Effector memory CD8-positive, alpha-beta T cell (primary cell): Measurements from ENCODE around the gene TBC1D5.
"Not testable (repeated sequence)": the region's sequence is repeated elsewhere in the genome, so short reads cannot be mapped to it uniquely, and the experiment has no call there.

Source experiments
- ATAC-seq: fragments of 150-1000 bp; cut with Tn5 transposase; replicated peaks from 2 replicates; pipeline ENCODE4 v1.10.0; 2021; ENCODE audit warnings: mild to moderate bottlenecking, moderate library complexity
- DNase-seq, 3 experiments: peaks; one replicate each; pipeline ENCODE4 v3.0.0; 2021
- H3K27ac Mint-ChIP-seq, 2 donors: one replicate each; pipeline ENCODE4 v1.8.0; 2022; ENCODE audit warnings: mild to moderate bottlenecking in 2 of 2, mixed read lengths in 2 of 2, moderate library complexity in 2 of 2
- H3K27me3 Mint-ChIP-seq, 2 donors: one replicate each; pipeline ENCODE4 v1.8.0; 2022; ENCODE audit warnings: mixed read lengths in 2 of 2
- H3K36me3 Mint-ChIP-seq: one replicate; pipeline ENCODE4 v1.8.0; 2022; ENCODE audit warnings: mild to moderate bottlenecking, moderate library complexity, mixed read lengths; ENCODE audit not compliant: insufficient read depth
- H3K4me1 Mint-ChIP-seq, 2 donors: one replicate each; pipeline ENCODE4 v1.8.0; 2022; ENCODE audit warnings: low read depth in 2 of 2, mixed read lengths in 2 of 2
- H3K4me3 Mint-ChIP-seq, 2 donors: one replicate each; pipeline ENCODE4 v1.8.0; 2022; ENCODE audit warnings: mild to moderate bottlenecking in 2 of 2, mixed read lengths in 2 of 2, moderate library complexity in 2 of 2
- H3K9me3 Mint-ChIP-seq, 2 donors: one replicate each; pipeline ENCODE4 v1.8.0; 2022; ENCODE audit warnings: mixed read lengths in 2 of 2

The TBC1D5 gene

DNA sequence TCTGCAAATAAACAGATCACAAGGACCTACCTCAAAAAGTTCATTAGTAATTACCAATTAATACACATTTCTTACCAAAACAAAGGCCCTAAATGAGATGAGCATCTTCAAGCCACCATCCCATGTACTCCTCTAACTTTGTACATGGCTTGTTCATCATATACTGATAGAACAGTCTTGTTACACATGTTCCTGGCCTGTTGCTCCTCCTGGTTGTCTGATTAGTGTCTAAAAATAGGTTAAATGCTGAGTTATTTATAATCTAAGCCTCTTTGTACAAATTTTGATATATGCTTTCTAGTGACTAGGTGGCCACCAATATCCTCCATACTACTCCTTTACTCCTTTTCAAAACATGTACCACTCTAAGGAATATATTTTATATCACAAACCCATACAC is 25.0 kb downstream of the TBC1D5 start:
- Mint-ChIP-seq H3K27me3 (no peaks in the 10 kb centered on the region), H3K4me1 (peaks cover 2 to 21% of the 10 kb centered on the region in 2 donors), H3K27ac (no peak overlapping the region), H3K36me3 (peaks cover 4% of the 10 kb centered on the region), H3K4me3 (no peak overlapping the region), H3K9me3 (peaks cover 9 to 18% of the 10 kb centered on the region in 2 donors)
- no peak for DNase-seq
- ATAC-seq = no peak

DNA sequence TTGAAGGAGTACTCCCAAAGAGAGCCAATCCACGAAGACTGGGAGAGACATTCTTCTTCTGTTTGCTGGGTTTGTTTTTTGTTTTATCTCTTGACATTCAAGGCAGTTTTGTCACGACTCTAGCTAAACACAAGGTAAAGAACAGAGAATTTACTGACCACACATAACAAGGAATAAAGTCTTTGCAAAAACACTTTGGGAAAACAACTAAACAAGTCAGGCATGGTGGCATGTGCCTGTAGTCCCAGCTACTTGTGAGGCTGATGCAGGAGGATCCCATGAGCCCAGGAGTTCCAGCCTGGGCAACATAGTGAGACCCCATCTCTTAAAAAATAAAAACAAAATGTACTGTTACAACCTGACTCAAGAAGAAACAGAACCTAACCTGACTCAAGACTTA is 28.0 kb downstream of the TBC1D5 start:
- H3K9me3 Mint-ChIP-seq = peaks cover 9 to 18% of the 10 kb centered on the region in 2 donors
- H3K27me3 Mint-ChIP-seq = no peaks in the 10 kb centered on the region
- ATAC-seq = no peak
- no peak overlapping the region for H3K27ac Mint-ChIP-seq
- peaks cover 4% of the 10 kb centered on the region for H3K36me3 Mint-ChIP-seq
- no peak for DNase-seq
- peaks cover 2 to 31% of the 10 kb centered on the region in 2 donors for H3K4me1 Mint-ChIP-seq
- no peak overlapping the region for H3K4me3 Mint-ChIP-seq

DNA sequence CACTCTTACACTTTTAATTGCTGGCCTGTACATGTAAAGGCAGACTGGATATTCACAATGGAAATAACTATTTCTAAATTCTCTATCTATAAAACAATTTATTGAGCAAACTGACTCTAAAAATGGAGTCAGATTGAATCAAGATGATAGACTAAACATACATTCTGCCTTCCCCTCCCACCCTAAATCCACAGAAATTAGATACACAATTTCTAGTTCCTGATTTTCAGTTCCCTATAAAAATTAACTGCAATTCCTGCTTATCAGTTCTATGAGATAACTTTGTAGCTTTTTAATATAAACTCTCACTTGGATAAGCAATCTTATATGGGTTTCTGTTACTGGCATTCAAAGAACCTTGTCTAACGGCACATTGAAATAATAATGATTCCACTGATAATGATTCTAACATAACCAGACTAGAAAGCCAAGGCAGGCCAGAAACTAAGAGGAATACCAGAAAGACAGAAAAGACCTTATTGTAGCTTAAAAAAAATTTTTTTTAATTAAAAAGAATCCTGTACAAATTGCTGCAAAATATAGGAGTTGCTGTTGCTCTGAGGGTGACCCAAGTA is 33.1 kb downstream of the TBC1D5 start:
- no peak for ATAC-seq
- no peaks in the 10 kb centered on the region for H3K27me3 Mint-ChIP-seq
- H3K9me3 Mint-ChIP-seq = peaks cover 4 to 7% of the 10 kb centered on the region in 2 donors
- H3K4me1 Mint-ChIP-seq = peaks cover 6 to 34% of the 10 kb centered on the region in 2 donors
- DNase-seq = no peak
- H3K27ac Mint-ChIP-seq = peak overlapping the region in 1 of 2 donors; percentile 19
- no peak overlapping the region for H3K4me3 Mint-ChIP-seq
- no peaks in the 10 kb centered on the region for H3K36me3 Mint-ChIP-seq

DNA sequence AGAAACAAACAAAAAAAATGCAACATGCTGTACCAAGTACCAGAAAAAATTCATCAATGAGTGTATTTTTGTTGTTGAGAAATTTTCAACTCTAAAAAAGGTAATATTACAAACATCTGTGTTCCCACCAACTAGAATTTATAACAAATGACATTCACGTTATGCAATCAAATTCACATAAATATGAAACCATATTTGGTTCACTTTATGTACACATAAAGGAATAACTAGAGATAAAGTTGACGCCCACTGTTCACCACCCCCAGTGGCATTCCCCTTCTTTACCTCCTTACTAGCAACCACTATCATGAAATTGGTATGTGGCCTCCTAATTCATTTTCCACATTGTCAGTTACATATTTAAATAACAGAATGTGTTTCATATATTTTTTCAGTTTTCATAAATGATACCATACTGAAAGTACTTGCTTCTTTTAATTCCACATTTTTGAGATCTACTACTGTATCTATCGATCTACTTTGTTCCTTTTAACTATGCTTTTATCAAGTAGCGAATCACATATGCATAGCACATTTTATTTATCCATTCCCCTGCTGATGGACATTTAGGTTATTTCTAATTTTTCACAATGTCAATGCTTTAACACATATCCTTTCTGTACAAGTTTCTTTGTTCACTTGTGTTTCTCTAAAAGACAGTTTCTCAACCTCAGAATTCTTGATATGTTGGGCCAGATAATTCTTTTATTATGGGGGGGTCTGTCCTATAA is 34.5 kb downstream of the TBC1D5 start:
- peaks cover 4 to 34% of the 10 kb centered on the region in 2 donors for H3K4me1 Mint-ChIP-seq
- H3K27ac Mint-ChIP-seq = peak overlapping the region; percentile 10 to 14
- ATAC-seq = no peak
- no peaks in the 10 kb centered on the region for H3K27me3 Mint-ChIP-seq
- no peaks in the 10 kb centered on the region for H3K9me3 Mint-ChIP-seq
- no peaks in the 10 kb centered on the region for H3K36me3 Mint-ChIP-seq
- no peak overlapping the region for H3K4me3 Mint-ChIP-seq
- DNase-seq = no peak

DNA sequence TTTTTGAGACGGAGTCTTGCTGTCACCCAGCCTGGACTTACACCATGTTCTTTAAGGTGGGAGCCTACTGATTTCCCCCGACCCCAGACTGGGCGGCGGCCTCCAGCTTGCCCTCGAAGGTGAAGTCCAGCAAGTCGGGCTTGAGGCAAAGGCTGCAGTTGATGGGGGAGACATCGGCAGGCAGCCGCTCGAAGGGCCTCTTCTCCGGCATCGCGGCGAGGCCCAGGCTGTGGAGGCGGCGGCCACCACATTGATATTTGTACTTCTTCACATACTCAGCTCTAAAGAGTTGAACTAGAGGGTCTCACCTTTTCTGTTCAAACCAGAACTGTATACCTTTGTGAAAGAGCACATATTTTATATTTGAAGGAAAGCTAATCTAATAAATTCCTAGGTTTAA is 36.4 kb downstream of the TBC1D5 start:
- H3K9me3 Mint-ChIP-seq, H3K27ac Mint-ChIP-seq, H3K4me3 Mint-ChIP-seq, ATAC-seq, H3K36me3 Mint-ChIP-seq, DNase-seq, H3K27me3 Mint-ChIP-seq: not testable (repeated sequence)
- H3K4me1 Mint-ChIP-seq = peaks cover 4 to 20% of the 10 kb centered on the region in 2 donors

DNA sequence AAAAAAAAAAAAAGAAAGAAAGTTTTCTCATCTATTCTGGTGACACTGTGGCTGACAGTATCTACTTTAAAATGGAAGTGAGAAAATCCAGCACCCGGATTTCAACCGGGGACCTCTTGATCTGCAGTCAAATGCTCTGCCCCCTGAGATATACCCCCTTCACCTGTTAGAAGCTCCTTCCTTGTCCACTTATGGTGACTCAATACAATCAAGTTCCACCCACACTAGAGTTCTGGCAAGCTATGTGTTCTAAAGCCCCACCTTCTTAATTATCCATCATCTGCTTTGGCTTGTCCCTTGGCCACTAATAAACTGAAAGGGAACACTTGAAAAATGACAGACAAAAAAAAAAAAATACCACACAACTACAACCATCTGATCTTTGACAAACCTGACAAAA is 42.6 kb downstream of the TBC1D5 start:
- H3K27ac Mint-ChIP-seq, H3K4me3 Mint-ChIP-seq, DNase-seq, H3K27me3 Mint-ChIP-seq, H3K9me3 Mint-ChIP-seq, H3K36me3 Mint-ChIP-seq, ATAC-seq: not testable (repeated sequence)
- peaks cover 14 to 29% of the 10 kb centered on the region in 2 donors for H3K4me1 Mint-ChIP-seq

DNA sequence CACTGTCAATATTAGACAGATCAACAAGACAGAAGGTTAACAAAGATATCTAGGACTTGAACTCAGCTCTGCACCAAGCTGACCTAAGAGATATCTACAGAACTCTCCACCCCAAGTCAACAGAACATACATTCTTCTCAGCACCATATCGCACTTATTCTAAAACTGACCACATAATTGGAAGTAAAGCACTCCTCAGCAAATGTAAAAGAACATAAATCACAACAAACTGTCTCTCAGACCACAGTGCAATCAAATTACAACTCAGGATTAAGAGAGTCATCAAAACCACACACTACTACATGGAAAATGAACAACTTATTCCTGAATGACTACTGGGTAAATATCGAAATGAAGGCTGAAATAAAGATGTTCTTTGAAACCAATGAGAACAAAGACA is 46.8 kb downstream of the TBC1D5 start:
- not testable (repeated sequence) for H3K36me3 Mint-ChIP-seq, ATAC-seq, DNase-seq, H3K4me3 Mint-ChIP-seq, H3K9me3 Mint-ChIP-seq, H3K27me3 Mint-ChIP-seq
- Mint-ChIP-seq H3K27ac (peak overlapping the region in 1 of 2 donors; percentile 3), H3K4me1 (peaks cover 15 to 44% of the 10 kb centered on the region in 2 donors)

DNA sequence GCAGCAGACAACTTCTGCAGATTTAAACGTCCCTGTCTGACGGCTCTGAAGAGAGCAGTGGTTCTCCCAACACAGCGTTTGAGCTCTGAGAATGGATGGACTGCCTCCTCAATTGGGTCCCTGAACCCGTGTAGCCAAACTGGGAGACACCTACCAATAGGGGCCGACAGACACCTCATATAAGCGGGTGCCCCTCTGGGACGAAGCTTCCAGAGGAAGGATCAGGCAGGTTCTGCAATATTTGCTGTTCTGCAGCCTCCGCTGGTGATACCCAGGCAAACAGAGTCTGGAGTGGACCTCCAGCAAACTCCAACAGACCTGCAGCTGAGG is 48.8 kb downstream of the TBC1D5 start:
- not testable (repeated sequence) for ATAC-seq, H3K27ac Mint-ChIP-seq, DNase-seq, H3K27me3 Mint-ChIP-seq, H3K9me3 Mint-ChIP-seq, H3K36me3 Mint-ChIP-seq
- Mint-ChIP-seq H3K4me1 (peaks cover 16 to 55% of the 10 kb centered on the region in 2 donors), H3K4me3 (peak overlapping the region in 1 of 2 donors; percentile 41)

DNA sequence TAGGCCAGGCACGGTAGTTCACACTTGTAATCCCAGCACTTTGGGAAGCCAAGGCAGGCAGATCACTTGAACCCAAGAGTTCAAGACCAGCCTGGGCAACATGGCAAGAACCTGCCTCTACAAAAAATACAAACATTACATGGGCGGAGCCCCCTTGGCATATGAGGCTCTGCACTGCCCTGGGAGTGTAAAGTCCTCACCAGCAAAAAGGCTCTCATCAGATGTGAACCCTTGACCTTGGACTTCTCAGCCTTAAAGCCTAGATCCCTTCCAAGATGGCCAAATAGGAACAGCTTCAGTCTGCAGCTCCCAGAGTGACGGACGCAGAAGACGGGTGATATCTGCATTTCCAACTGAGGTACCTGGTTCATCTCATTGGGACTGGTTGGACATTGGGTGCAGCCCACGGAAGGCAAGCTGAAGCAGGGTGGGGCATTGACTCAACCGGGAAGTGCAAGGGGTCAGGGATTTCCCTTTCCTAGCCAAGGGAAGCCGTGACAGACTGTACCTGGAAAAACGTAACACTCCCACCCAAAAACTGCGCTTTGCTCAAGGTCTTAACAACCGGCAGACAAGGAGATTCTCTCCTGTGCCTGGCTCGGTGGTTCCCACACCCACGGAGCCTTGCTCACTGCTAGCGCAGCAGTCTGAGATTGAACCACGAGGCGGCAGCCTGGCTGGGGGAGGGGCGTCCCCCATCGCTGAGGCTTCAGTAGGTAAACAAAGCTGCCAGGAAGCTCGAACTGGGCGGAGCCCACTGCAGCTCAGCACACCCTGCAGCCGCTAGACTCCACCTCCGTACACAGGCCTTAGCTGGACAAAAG is 49.4 kb downstream of the TBC1D5 start:
- Mint-ChIP-seq H3K4me1 (peaks cover 16 to 59% of the 10 kb centered on the region in 2 donors), H3K4me3 (peak overlapping the region in 1 of 2 donors; percentile 41)
- not testable (repeated sequence) for H3K27me3 Mint-ChIP-seq, H3K36me3 Mint-ChIP-seq, H3K27ac Mint-ChIP-seq, H3K9me3 Mint-ChIP-seq
- peak; percentile 2 to 13 (median 7) for DNase-seq
- peak; percentile 55 for ATAC-seq

DNA sequence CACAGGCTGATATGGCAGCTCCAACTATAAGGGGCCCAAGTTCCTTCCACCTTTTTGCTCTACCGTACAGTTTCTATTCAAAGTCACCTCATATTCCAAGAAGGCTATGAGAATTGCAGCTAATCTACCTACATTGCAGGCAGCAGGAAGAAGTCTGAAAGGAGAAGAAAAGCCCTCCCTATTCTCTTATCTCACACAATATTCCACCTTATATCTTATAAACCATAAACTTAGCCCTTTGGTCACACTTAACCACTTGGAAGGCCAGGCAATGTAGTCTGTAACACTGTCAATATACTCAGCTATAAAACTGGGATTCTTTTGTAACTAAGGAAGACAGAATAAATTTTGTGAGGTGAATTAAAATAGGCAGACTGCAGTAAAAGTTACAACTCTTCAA is 54.9 kb downstream of the TBC1D5 start:
- peak overlapping the region in 1 of 2 donors; percentile 9 for H3K27ac Mint-ChIP-seq
- DNase-seq (no peak), ATAC-seq (no peak)
- H3K4me1 Mint-ChIP-seq = peaks cover 3 to 28% of the 10 kb centered on the region in 2 donors
- H3K36me3 Mint-ChIP-seq = no peaks in the 10 kb centered on the region
- H3K9me3 Mint-ChIP-seq = no peaks in the 10 kb centered on the region
- H3K27me3 Mint-ChIP-seq = no peaks in the 10 kb centered on the region
- no peak overlapping the region for H3K4me3 Mint-ChIP-seq

DNA sequence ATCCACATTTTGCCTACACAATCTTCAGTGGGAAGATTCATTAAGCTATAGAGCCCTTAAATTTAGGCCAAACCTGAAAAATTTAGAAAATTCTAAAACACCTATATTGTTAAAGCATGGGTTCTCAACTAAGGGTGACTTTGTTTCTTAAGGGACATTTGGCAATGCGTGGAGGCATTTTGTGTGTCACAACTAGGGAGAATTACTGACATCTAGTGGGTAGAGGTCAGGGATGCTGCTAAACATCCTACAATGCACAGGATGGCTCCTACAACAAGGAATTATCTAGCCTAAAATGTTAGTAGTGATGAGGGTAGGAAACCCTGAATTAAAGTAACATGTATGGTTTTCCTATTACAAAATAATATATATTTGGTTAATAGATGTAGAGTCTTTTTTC is 55.8 kb downstream of the TBC1D5 start:
- no peak overlapping the region for H3K27ac Mint-ChIP-seq
- DNase-seq = no peak
- H3K27me3 Mint-ChIP-seq = no peaks in the 10 kb centered on the region
- H3K36me3 Mint-ChIP-seq = no peaks in the 10 kb centered on the region
- H3K4me1 Mint-ChIP-seq = peaks cover 3 to 24% of the 10 kb centered on the region in 2 donors
- no peaks in the 10 kb centered on the region for H3K9me3 Mint-ChIP-seq
- H3K4me3 Mint-ChIP-seq = no peak overlapping the region
- ATAC-seq = no peak

DNA sequence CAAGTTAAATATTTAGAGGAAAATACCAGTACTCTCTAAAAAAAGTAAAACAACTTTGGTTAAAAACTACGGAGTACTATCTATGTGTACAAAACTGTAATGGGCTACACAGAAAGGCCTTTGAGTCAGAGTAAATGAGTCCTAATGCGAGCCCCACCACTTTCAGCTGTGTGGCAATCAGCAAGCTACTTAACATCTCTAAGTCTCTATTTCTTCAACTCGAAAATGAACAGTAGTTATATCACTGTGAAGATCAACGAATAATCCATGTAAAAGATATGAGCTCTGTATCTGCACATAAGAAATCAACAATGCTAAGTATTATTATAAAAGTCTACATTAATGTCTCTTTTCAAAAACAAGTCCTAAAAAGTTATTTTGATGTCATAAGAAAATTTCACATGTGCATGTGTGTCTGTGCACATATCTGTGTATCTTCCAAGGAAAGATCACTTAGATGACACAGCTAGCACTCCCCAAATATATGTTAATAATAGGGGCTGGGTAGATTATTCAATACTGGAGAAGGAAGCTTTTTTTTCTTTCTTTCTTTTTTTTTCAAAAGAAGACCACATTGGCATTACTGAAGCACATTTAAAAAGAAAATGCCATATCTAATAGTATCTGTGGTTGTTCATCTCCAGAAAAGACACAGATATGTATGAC is 58.8 kb downstream of the TBC1D5 start:
- Mint-ChIP-seq H3K27me3 (no peaks in the 10 kb centered on the region), H3K4me1 (peaks cover 0 to 9% of the 10 kb centered on the region in 2 donors), H3K4me3 (no peak overlapping the region), H3K36me3 (no peaks in the 10 kb centered on the region), H3K27ac (no peak overlapping the region), H3K9me3 (no peaks in the 10 kb centered on the region)
- DNase-seq = no peak
- ATAC-seq = no peak

DNA sequence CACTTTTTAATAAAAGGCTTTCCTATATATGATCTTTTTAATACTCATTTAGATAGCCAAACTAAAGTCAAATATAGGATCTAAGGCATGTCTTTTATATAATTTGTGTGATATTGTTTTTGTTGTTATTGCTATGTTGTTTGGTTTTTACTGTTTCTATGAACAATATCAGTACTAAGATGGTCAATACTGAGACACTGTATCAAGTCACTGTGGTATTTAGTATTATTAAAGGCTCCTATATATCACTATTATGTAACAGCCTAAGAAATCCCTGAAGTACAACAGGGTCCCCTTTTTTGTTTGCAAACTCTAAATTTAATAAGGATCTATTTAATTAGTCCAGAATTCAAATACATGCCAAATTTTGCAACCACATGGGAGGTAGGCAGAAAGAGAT is 61.9 kb downstream of the TBC1D5 start:
- no peak for ATAC-seq
- H3K9me3 Mint-ChIP-seq = no peaks in the 10 kb centered on the region

More for the DNA sequence above, 61.9 kb downstream of the TBC1D5 start:
- Mint-ChIP-seq H3K27me3 (no peaks in the 10 kb centered on the region), H3K36me3 (no peaks in the 10 kb centered on the region), H3K27ac (peak overlapping the region; percentile 41 to 52), H3K4me3 (no peak overlapping the region), H3K4me1 (peaks cover 2 to 5% of the 10 kb centered on the region in 2 donors)
- DNase-seq = no peak
